ENCODE measurements around the gene CHCT1.

Gene CHCT1

DNA sequence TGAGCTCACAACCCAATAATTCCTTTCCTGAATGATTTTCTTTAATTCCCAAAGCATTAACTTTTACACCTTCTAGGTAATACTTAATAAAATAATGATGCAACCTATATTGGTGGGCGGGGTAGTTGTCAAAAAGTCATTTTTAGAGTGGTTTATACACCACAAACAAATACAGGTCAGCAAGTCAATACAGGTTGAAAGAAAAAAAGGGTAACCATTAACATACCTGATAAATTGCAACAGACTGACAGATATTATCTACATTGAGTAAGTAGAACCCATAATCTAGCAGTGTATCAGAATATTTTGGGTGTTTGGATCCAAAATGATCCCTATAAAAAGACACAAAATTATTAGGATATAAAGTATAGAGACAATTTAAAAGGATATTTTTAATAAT is 39.3 kb downstream of the CHCT1 start:
- H3K27ac ChIP-seq (replicated peaks) = no peak overlapping the region
- no peak overlapping the region for H3K4me3 ChIP-seq (replicated peaks; ENCODE audit: insufficient read depth, low read length)
- DNase-seq (ENCODE audit: low read depth in 1 of 2, low spot score in 1 of 2) = no peak
- H3K27me3 ChIP-seq (ENCODE audit: insufficient read depth, poor library complexity, severe bottlenecking) = no peaks in the 10 kb centered on the region
- TF ChIP-seq SPI1 (IDR thresholded peaks at IDR 0.05; ENCODE audit: borderline replicate concordance, low read depth) = no peak
- no peak for TF ChIP-seq GABPA (IDR thresholded peaks at IDR 0.05; ENCODE audit: low read depth)
- TF ChIP-seq POLR2AphosphoS5 (IDR thresholded peaks at IDR 0.05; ENCODE audit: low read depth) = no peak
- TF ChIP-seq, protein P1, sequence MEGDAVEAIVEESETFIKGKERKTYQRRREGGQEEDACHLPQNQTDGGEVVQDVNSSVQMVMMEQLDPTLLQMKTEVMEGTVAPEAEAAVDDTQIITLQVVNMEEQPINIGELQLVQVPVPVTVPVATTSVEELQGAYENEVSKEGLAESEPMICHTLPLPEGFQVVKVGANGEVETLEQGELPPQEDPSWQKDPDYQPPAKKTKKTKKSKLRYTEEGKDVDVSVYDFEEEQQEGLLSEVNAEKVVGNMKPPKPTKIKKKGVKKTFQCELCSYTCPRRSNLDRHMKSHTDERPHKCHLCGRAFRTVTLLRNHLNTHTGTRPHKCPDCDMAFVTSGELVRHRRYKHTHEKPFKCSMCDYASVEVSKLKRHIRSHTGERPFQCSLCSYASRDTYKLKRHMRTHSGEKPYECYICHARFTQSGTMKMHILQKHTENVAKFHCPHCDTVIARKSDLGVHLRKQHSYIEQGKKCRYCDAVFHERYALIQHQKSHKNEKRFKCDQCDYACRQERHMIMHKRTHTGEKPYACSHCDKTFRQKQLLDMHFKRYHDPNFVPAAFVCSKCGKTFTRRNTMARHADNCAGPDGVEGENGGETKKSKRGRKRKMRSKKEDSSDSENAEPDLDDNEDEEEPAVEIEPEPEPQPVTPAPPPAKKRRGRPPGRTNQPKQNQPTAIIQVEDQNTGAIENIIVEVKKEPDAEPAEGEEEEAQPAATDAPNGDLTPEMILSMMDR (IDR thresholded peaks at IDR 0.05; ENCODE audit: insufficient read depth, low read length) = no peak

DNA sequence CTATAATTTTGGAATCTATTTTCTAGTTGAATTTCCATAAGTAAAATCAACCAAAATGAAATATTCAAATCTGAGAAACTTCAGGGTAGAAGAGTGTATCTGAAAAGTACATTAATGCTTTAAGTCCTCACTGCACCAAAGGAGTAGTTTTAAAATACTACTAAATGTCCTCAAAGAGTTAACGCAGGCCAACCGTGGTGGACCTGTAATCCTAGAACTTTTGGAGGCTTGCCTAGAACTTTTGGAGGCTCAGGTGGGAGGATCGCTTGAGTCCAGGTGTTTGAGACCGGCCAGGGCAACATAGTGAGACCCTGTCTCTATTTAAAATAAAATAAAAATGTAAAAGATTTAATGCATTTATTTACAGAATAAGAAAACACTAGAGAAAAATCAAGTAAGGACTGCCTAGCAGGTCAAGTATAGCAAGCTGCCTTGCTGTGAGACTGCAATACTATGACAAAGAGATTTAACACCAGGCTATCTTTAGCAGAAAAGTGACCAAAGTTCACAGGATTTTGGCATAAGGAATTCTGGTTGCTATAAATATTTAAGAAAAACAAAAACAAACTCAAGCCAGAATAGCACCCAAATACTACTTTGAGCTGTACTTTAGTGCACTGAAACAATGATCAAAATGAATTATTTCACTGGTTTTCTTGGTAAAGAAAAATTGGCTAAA is 41.0 kb downstream of the CHCT1 start:
- TF ChIP-seq GABPA (IDR thresholded peaks at IDR 0.05; ENCODE audit: low read depth) (no peak), POLR2AphosphoS5 (IDR thresholded peaks at IDR 0.05; ENCODE audit: low read depth) (no peak)
- TF ChIP-seq, protein P1 (IDR thresholded peaks at IDR 0.05; ENCODE audit: insufficient read depth, low read length) = no peak
- H3K27ac ChIP-seq (replicated peaks) = no peak overlapping the region
- no peak for DNase-seq (ENCODE audit: low read depth in 1 of 2, low spot score in 1 of 2)
- no peaks in the 10 kb centered on the region for H3K27me3 ChIP-seq (ENCODE audit: insufficient read depth, poor library complexity, severe bottlenecking)
- H3K4me3 ChIP-seq (replicated peaks; ENCODE audit: insufficient read depth, low read length) = no peak overlapping the region

DNA sequence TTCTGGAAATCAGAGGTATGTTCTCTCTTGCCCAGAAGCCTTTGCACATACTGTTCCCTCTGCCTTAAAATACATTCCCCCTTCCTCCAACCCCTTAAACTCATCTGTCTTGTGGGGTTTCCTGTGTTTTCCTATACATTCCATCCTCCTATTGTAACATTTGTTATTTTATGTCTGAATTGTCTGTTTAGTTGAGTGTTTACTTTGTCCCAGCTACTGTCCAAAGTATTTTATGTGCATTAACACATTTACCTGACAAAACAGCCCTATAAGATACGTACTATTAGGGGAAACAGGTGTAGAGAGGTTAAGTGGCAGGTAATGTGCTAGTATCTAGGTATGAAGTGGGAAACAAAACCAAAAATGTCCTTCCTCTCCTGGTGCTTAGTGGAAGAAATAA is 42.1 kb downstream of the CHCT1 start:
- no peak for TF ChIP-seq POLR2AphosphoS5 (IDR thresholded peaks at IDR 0.05; ENCODE audit: low read depth)
- no peak for TF ChIP-seq GABPA (IDR thresholded peaks at IDR 0.05; ENCODE audit: low read depth)
- TF ChIP-seq SPI1 (IDR thresholded peaks at IDR 0.05; ENCODE audit: borderline replicate concordance, low read depth) = no peak
- TF ChIP-seq, protein P1 (IDR thresholded peaks at IDR 0.05; ENCODE audit: insufficient read depth, low read length) = no peak
- TF ChIP-seq, protein P2, sequence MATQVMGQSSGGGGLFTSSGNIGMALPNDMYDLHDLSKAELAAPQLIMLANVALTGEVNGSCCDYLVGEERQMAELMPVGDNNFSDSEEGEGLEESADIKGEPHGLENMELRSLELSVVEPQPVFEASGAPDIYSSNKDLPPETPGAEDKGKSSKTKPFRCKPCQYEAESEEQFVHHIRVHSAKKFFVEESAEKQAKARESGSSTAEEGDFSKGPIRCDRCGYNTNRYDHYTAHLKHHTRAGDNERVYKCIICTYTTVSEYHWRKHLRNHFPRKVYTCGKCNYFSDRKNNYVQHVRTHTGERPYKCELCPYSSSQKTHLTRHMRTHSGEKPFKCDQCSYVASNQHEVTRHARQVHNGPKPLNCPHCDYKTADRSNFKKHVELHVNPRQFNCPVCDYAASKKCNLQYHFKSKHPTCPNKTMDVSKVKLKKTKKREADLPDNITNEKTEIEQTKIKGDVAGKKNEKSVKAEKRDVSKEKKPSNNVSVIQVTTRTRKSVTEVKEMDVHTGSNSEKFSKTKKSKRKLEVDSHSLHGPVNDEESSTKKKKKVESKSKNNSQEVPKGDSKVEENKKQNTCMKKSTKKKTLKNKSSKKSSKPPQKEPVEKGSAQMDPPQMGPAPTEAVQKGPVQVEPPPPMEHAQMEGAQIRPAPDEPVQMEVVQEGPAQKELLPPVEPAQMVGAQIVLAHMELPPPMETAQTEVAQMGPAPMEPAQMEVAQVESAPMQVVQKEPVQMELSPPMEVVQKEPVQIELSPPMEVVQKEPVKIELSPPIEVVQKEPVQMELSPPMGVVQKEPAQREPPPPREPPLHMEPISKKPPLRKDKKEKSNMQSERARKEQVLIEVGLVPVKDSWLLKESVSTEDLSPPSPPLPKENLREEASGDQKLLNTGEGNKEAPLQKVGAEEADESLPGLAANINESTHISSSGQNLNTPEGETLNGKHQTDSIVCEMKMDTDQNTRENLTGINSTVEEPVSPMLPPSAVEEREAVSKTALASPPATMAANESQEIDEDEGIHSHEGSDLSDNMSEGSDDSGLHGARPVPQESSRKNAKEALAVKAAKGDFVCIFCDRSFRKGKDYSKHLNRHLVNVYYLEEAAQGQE (IDR thresholded peaks at IDR 0.05; ENCODE audit: insufficient replicate concordance, low read depth) = no peak
- Histone ChIP-seq H3K27me3 (ENCODE audit: insufficient read depth, poor library complexity, severe bottlenecking) (no peaks in the 10 kb centered on the region), H3K4me3 (replicated peaks; ENCODE audit: insufficient read depth, low read length) (no peak overlapping the region), H3K27ac (replicated peaks) (no peak overlapping the region)
- DNase-seq (ENCODE audit: low read depth in 1 of 2, low spot score in 1 of 2) = no peak

DNA sequence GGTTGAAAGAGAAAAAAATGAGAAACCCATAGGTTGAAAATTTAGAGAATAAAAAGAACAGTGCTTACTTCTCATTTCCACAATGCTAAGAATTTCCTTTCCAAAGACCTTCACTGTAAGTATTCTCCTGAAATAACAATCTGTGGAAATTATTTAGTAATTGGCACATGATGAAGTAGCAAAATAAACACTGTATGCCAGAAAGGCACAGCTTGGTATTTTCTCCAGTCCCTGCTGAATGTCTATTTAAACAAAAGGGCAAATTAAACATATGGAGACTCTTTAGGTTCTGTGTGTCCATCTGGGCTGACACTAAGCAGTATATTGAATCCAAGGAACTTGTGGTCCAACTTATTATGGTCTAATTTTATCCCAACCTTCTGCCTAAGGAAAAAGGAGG is 46.1 kb downstream of the CHCT1 start:
- no peak overlapping the region for H3K4me3 ChIP-seq (replicated peaks; ENCODE audit: insufficient read depth, low read length)
- no peak overlapping the region for H3K27ac ChIP-seq (replicated peaks)
- H3K27me3 ChIP-seq (ENCODE audit: insufficient read depth, poor library complexity, severe bottlenecking) = no peaks in the 10 kb centered on the region
- DNase-seq (ENCODE audit: low read depth in 1 of 2, low spot score in 1 of 2) = no peak
- no peak for TF ChIP-seq SPI1 (IDR thresholded peaks at IDR 0.05; ENCODE audit: borderline replicate concordance, low read depth)
- TF ChIP-seq, protein P1 (IDR thresholded peaks at IDR 0.05; ENCODE audit: insufficient read depth, low read length) = no peak
- TF ChIP-seq, protein P2 (IDR thresholded peaks at IDR 0.05; ENCODE audit: insufficient replicate concordance, low read depth) = no peak
- no peak for TF ChIP-seq GABPA (IDR thresholded peaks at IDR 0.05; ENCODE audit: low read depth)
- TF ChIP-seq POLR2AphosphoS5 (IDR thresholded peaks at IDR 0.05; ENCODE audit: low read depth) = no peak

Measured in HL-60 (cell line).